Parathyroid adenoma (tissue), 2 donors: ENCODE measurements around the gene MUC5AC.
"Not testable (repeated sequence)": the region's sequence is repeated elsewhere in the genome, so short reads cannot be mapped to it uniquely, and the experiment has no call there.

ENCODE experiments used
- H2AFZ ChIP-seq: fragments of 300-600 bp; sonication (generic); one replicate; pipeline ENCODE4 v1.7.0; 2017; ENCODE audit warnings: antibody characterized with exemption, mild to moderate bottlenecking
- H3K27ac ChIP-seq: fragments of 300-600 bp; sonication (generic); one replicate; pipeline ENCODE4 v1.7.0; 2017
- H3K27me3 ChIP-seq: fragments of 300-600 bp; sonication (generic); one replicate; pipeline ENCODE4 v1.7.0; 2017; ENCODE audit warnings: low read length; ENCODE audit not compliant: control insufficient read depth, insufficient read depth
- H3K36me3 ChIP-seq: fragments of 300-600 bp; sonication (generic); one replicate; pipeline ENCODE4 v1.7.0; 2017; ENCODE audit warnings: low read length; ENCODE audit not compliant: control insufficient read depth, insufficient read depth
- H3K4me1 ChIP-seq: fragments of 300-600 bp; sonication (generic); one replicate; pipeline ENCODE4 v1.7.0; 2017; ENCODE audit warnings: control low read depth
- H3K4me2 ChIP-seq: fragments of 300-600 bp; sonication (generic); one replicate; pipeline ENCODE4 v1.7.0; 2017; ENCODE audit warnings: low read length
- H3K4me3 ChIP-seq: fragments of 300-600 bp; sonication (generic); one replicate; pipeline ENCODE4 v1.7.0; 2017; ENCODE audit warnings: low read depth, low read length
- H3K79me2 ChIP-seq: fragments of 300-600 bp; sonication (generic); one replicate; pipeline ENCODE4 v1.7.0; 2017; ENCODE audit warnings: control low read depth
- H3K9ac ChIP-seq: fragments of 300-600 bp; sonication (generic); one replicate; pipeline ENCODE4 v1.7.0; 2017; ENCODE audit warnings: mild to moderate bottlenecking
- H3K9me3 ChIP-seq: fragments of 300-600 bp; sonication (generic); one replicate; pipeline ENCODE4 v1.7.0; 2017; ENCODE audit warnings: low read length; ENCODE audit not compliant: control insufficient read depth
- TF ChIP-seq, protein P1 (sequence below): fragments of 300-600 bp; sonication (generic); IDR thresholded peaks from one replicate; pipeline ENCODE4 v1.7.0; 2017; ENCODE audit warnings: antibody characterized with exemption, mild to moderate bottlenecking
- donor health status: primary hyperparathyroidism.

MUC5AC gene

DNA sequence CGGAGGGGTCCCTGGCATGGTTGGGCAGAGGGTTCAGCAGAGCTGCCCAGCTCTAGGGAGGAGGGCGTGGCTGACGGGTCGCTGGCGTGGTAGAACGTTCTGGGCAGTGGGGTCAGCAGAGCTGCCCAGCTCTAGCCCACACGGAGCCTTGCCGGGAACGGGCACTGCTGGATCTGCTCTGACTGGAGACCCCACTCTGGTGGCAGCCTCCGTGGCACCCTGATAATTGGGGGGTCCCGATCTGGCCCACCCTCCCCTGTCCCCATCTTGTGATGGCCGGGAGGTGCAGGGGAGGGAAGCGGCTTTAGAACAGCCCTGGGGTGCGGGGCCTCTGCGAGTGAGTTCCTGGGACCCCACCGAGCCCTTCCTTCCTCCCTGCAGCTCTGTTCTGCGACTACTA lies 21.9 kb downstream of the MUC5AC start:
- H3K4me3 ChIP-seq, result no peak overlapping the region
- H3K27ac ChIP-seq, result no peak overlapping the region
- H2AFZ ChIP-seq, result no peak overlapping the region
- H3K79me2 ChIP-seq, result no peaks in the 10 kb centered on the region
- no peaks in the 10 kb centered on the region for H3K9me3 ChIP-seq
- H3K9ac ChIP-seq, result no peak overlapping the region
- no peaks in the 10 kb centered on the region for H3K27me3 ChIP-seq
- H3K4me2 ChIP-seq, result no peak overlapping the region
- TF ChIP-seq, protein P1, sequence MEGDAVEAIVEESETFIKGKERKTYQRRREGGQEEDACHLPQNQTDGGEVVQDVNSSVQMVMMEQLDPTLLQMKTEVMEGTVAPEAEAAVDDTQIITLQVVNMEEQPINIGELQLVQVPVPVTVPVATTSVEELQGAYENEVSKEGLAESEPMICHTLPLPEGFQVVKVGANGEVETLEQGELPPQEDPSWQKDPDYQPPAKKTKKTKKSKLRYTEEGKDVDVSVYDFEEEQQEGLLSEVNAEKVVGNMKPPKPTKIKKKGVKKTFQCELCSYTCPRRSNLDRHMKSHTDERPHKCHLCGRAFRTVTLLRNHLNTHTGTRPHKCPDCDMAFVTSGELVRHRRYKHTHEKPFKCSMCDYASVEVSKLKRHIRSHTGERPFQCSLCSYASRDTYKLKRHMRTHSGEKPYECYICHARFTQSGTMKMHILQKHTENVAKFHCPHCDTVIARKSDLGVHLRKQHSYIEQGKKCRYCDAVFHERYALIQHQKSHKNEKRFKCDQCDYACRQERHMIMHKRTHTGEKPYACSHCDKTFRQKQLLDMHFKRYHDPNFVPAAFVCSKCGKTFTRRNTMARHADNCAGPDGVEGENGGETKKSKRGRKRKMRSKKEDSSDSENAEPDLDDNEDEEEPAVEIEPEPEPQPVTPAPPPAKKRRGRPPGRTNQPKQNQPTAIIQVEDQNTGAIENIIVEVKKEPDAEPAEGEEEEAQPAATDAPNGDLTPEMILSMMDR, result no peak
- H3K4me1 ChIP-seq, result no peaks in the 10 kb centered on the region
- no peaks in the 10 kb centered on the region for H3K36me3 ChIP-seq

DNA sequence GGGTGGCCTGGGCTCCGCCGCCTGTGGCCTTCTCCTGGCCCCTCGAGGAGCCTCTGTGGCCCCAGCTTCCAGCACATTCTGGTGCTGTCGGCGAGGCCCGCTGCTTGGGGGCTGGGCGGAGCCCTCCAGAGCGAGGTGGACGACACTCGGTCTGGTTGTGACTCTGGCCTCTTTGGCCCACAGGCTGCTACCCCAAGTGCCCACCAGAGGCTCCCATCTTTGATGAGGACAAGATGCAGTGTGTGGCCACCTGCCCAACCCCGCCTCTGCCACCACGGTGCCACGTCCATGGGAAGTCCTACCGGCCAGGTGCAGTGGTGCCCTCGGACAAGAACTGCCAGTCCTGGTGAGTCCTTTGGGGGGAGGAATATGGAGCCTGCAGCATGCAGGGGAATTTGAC lies 22.4 kb downstream of the MUC5AC start:
- Histone ChIP-seq H3K79me2 (no peaks in the 10 kb centered on the region), H3K4me3 (no peak overlapping the region), H3K4me1 (no peaks in the 10 kb centered on the region), H3K27me3 (no peaks in the 10 kb centered on the region), H3K9ac (no peak overlapping the region), H2AFZ (no peak overlapping the region), H3K9me3 (no peaks in the 10 kb centered on the region), H3K36me3 (no peaks in the 10 kb centered on the region), H3K4me2 (no peak overlapping the region), H3K27ac (no peak overlapping the region)
- TF ChIP-seq, protein P1, result no peak

DNA sequence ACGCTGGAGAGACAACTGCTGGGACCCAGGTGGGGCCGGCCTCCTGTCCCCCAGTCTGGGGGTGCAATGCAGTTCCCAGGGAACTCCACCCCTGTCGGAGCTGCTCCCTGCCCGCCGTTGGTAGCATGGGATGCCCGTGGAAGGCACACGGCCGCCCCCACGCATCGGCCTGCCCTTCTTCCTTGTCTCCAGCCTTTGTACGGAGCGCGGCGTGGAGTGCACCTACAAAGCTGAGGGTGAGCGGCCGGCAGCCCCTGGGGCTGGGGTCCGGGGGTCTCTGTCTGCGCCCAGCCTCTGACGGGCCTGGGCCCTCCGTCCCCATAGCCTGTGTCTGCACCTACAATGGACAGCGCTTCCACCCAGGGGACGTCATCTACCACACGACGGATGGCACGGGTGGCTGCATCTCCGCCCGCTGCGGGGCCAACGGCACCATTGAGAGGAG lies 23.2 kb downstream of the MUC5AC start:
- no peak overlapping the region for H2AFZ ChIP-seq
- no peaks in the 10 kb centered on the region for H3K27me3 ChIP-seq
- TF ChIP-seq, protein P1, result no peak
- H3K9me3 ChIP-seq, result no peaks in the 10 kb centered on the region
- no peak overlapping the region for H3K4me3 ChIP-seq
- H3K9ac ChIP-seq, result no peak overlapping the region
- no peaks in the 10 kb centered on the region for H3K4me1 ChIP-seq
- no peaks in the 10 kb centered on the region for H3K36me3 ChIP-seq
- no peaks in the 10 kb centered on the region for H3K79me2 ChIP-seq
- no peak overlapping the region for H3K4me2 ChIP-seq
- no peak overlapping the region for H3K27ac ChIP-seq

DNA sequence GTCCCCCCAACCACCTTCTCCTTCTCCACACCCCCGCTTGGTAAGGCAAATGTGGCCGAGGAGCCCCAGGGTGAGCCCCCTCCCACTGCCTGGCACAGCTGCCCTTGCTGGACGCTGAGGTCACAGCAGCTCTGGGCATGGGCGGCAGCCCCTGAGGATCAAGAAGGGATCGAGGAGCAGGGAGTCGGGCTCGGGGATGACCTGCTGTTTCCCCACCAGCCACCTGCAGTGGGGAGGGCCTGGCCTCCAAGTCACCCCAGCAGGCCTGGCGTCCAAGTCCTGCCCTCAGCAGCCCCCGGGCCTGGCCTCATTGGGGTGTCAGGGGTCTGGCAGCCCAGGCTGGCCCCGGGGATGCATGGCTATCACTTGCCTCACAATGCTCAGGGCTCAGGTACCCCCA lies 23.7 kb downstream of the MUC5AC start:
- Histone ChIP-seq H3K4me2 (no peak overlapping the region), H3K9me3 (no peaks in the 10 kb centered on the region), H3K4me1 (no peaks in the 10 kb centered on the region), H3K4me3 (no peak overlapping the region), H3K79me2 (no peaks in the 10 kb centered on the region), H3K9ac (no peak overlapping the region), H2AFZ (no peak overlapping the region), H3K27ac (no peak overlapping the region), H3K36me3 (no peaks in the 10 kb centered on the region), H3K27me3 (no peaks in the 10 kb centered on the region)
- TF ChIP-seq, protein P1, result no peak

DNA sequence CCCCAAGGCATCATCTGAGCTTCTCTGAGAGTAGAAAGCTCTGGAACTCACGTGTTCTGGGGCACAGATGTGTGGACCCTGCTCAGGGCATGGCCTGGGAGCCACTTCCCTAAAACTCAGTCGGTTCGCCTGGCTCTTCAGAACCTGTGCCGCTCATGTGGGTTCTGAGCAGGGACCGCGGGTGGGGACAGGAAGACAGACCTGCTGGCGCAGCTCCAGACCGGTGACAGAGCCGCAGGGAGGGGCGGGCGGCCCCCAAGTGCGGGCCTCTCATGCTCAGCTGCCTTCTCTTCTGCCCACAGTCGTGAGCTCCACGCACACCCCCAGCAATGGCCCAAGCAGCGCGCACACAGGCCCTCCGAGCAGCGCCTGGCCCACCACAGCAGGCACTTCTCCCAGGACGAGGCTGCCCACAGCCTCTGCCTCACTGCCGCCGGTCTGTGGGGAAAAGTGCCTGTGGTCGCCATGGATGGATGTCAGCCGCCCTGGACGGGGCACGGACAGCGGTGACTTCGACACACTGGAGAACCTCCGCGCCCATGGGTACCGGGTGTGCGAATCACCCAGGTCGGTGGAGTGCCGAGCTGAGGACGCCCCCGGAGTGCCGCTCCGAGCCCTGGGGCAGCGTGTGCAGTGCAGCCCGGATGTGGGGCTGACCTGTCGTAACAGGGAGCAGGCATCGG lies 24.2 kb downstream of the MUC5AC start:
- no peak overlapping the region for H2AFZ ChIP-seq
- H3K27ac ChIP-seq, result no peak overlapping the region
- H3K4me3 ChIP-seq, result no peak overlapping the region
- H3K79me2 ChIP-seq, result no peaks in the 10 kb centered on the region
- no peaks in the 10 kb centered on the region for H3K36me3 ChIP-seq
- no peaks in the 10 kb centered on the region for H3K4me1 ChIP-seq
- TF ChIP-seq, protein P1, result no peak
- no peaks in the 10 kb centered on the region for H3K27me3 ChIP-seq
- H3K9ac ChIP-seq, result no peak overlapping the region
- no peak overlapping the region for H3K4me2 ChIP-seq
- H3K9me3 ChIP-seq, result no peaks in the 10 kb centered on the region

DNA sequence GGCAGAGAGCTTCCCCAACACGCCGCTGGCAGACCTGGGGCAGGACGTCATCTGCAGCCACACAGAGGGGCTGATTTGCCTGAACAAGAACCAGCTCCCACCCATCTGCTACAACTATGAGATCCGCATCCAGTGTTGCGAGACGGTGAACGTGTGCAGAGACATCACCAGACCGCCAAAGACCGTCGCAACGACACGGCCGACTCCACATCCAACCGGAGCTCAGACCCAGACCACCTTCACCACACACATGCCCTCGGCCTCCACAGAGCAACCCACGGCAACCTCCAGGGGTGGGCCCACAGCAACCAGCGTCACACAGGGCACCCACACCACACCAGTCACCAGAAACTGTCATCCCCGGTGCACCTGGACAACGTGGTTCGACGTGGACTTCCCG lies 26.4 kb downstream of the MUC5AC start:
- not testable (repeated sequence) for H3K9ac ChIP-seq, H3K4me1 ChIP-seq, H2AFZ ChIP-seq, H3K27me3 ChIP-seq, H3K36me3 ChIP-seq, H3K4me3 ChIP-seq, H3K27ac ChIP-seq, H3K79me2 ChIP-seq, H3K9me3 ChIP-seq, H3K4me2 ChIP-seq

DNA sequence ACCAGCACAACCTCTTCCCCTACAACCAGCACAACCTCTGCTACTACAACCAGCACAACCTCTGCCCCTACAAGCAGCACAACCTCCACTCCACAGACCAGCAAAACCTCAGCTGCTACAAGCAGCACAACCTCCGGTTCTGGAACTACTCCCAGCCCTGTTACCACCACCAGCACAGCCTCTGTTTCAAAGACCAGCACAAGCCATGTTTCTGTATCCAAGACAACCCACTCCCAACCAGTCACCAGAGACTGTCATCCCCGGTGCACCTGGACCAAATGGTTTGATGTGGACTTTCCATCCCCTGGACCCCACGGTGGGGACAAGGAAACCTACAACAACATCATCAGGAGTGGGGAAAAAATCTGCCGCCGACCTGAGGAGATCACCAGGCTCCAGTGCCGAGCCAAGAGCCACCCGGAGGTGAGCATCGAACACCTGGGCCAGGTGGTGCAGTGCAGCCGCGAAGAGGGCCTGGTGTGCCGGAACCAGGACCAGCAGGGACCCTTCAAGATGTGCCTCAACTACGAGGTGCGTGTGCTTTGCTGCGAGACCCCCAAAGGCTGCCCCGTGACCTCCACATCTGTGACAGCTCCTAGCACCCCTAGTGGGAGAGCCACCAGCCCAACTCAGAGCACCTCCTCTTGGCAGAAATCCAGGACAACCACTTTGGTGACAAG lies 30.8 kb downstream of the MUC5AC start:
- H3K4me1 ChIP-seq, H3K27ac ChIP-seq, H3K4me2 ChIP-seq, H3K4me3 ChIP-seq, H3K79me2 ChIP-seq, H3K9me3 ChIP-seq, H3K36me3 ChIP-seq, H2AFZ ChIP-seq, H3K9ac ChIP-seq, H3K27me3 ChIP-seq: not testable (repeated sequence)
